Amygdala (tissue), 56 donors: ENCODE results near the gene GRB10.

Experiments used
- DNase-seq, 56 donors: peaks; one replicate each; lab custom pipeline; 2025; lab: John Stamatoyannopoulos, UW

The GRB10 gene

DNA sequence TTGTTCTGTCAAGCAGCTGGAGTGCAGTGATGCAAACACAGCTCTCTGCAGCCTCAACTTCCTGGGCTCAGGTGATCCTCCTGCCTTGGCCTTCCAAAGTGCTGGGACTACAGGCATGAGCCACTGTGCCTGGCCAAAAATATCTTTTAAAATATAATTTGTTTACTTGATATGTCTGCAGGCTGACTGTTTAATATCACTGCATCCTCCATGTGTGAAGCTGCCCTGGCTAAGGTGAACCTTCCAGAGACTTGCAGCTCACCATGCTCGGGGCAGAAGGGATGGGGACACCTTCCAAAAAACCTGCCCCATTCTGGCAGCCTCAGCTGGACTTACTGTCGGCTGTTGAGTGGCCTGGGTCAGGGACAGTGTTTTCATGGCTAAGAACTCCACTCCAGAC lies 159.9 kb downstream of the GRB10 start:
- no peak for DNase-seq

GRCh38 chr7:50621973-50622490 lies 160.7 kb downstream of the GRB10 start:
- DNase-seq = no peak

DNA sequence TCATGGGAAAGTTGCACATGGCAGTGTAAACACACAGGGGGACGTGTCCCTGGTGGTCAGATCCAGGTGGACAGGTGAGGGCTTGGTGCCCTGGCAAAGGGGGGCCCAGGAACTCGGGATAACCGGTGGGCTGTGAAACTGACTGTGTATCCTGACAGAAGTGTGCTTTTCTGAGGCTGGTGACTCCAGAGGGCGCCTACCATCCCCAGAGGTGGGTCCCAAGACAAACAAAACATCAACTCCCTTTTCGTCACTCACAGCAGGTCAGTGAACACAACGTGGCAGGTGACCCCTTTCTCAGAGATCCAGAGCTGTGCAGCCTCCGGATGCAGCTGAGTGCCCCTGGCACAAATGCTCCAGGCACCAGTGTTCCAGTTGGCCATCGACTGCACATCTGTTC lies 161.5 kb downstream of the GRB10 start:
- DNase-seq = no peak

DNA sequence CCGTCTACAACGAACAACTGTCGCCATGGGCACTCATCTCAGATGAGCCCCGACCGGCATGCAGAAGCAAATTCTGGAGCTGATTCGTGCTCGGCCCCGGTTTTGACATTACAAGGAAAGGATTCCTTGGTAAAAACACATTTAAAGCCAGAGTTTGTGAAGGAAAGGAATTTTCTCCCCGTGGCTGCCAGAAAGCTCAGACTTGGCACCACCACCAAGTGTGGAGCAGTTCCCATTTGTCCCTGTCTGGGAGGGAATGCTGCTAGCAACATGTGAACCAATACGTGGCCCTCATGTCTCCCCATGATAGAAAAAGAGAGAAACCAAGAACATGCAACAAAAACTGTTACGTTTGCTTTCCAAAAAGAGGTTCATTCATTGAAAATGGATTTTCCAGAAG lies 162.3 kb downstream of the GRB10 start:
- DNase-seq = no peak

DNA sequence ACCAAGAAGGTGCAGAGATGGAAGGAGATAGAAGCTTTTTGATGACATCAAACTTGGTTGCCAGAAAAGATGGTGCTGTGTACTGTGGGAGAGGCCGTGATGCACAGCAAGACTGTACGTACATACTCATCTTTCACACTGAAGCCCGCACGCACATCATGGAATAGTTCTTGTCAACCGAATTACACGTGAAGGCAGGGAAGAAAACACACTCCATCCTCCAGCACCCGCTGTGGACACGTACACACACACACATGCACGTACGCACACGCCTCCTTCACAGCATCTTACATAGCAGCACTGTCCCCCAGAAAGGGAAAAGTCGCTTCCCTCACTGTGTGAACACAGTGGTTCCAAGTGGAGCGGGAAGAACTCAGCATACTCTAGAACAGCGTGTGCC lies 163.0 kb downstream of the GRB10 start:
- DNase-seq = no peak

DNA sequence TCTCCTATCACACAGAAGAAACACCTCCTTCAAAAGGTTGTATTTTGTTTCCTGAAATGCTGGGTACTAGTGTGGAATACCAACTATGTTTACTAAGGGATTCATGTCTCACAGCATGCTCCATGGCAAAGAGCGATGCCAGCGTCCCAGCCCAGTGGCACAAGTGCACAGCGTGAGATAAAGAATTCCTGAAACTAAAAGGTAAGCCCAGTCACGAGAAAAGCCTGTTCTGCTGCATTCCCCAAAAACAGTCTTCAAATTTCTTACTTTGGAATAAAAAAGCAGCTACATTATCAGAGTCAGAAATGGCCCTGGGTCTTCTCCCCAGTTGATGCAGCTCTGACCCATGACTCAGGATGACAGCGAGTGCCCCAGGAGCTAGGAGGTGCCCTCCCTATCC lies 164.4 kb downstream of the GRB10 start:
- DNase-seq = no peak

DNA sequence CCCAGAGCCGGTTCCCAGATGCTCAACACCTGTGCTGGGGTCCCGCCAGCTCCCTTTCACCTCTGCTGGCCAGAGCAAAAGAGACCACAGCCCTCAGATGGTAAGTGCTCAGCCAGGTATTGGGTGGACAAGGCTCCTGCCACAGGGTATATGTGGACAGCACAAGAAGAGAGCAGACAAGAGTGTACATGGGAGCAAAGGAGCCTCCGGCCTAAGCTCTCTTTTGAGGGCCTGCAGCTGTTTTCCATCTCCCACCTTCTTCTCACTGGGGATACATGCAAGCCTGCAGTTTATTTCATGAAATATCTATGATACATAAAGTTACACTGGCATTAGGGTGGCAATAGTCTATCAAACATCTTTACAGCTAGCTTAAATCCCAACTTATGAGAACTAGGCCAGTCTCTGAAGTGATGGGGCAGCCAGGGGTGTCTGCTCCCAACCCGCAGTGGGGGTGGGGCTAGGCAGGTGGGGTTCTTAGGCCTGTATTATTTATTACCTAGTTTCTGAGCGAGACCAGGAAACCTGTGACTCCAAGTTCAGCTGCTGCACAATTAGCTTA lies 167.1 kb downstream of the GRB10 start:
- no peak for DNase-seq

DNA sequence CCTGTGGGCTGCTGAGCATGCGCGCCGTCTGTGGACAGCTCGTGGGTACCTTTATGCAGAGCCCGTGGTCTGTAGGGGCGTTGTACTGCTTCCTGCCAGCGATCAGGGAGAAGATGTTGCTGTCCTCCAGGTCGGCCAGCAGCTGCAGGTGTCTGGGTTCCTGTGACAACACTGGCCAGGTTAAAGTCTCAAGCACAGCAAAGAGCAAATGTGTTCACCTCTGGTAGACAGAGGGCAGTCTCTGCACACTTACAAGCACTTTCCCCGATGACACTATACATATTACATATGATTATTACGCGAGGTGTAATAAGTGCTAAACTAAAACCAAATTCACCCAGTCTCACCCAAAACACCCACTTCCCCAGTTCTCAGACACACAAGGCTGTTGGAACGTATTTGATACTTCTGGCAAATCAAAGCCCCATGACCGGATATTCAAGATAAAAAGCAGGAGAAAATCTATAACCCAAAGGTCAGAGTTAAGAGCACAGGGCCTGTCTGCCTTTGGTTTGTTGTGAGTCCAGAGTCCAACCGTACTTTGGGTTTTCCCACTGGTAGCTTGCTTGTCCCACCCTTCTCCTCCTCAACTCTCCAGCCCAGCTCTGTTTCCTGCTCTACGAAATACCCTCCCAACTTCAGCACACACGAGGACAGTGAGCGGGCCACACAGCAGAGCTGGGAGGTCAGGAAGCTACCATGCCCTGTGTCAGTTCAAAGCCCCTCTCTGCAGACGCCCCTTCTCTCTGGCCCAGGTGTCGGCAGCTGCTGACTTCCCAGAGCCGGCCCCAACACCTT lies 167.8 kb downstream of the GRB10 start:
- no peak for DNase-seq

DNA sequence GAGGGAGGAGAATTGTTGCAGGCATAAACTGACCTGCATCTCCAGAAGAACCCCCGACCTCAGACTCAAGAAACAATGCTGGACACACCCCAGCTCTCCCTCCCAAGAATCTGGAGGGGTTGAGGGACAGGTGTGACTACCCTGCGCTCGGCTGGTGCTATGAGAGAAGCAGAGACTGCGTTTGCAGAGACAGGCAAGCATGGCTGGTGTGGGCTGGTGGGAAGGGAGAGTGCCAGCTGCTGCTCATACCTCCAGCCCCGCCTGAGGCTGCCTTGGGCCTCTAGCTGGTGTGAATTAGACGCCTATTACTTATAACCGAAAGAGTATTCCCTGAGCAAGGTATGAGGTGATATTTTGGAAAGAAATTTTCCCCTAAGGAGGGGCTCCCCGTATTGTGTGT lies 169.2 kb downstream of the GRB10 start:
- DNase-seq = no peak

- no peak for DNase-seq
These were observed 170.0 kb downstream of the GRB10 start for GRCh38 chr7:50612704-50613103.

DNA sequence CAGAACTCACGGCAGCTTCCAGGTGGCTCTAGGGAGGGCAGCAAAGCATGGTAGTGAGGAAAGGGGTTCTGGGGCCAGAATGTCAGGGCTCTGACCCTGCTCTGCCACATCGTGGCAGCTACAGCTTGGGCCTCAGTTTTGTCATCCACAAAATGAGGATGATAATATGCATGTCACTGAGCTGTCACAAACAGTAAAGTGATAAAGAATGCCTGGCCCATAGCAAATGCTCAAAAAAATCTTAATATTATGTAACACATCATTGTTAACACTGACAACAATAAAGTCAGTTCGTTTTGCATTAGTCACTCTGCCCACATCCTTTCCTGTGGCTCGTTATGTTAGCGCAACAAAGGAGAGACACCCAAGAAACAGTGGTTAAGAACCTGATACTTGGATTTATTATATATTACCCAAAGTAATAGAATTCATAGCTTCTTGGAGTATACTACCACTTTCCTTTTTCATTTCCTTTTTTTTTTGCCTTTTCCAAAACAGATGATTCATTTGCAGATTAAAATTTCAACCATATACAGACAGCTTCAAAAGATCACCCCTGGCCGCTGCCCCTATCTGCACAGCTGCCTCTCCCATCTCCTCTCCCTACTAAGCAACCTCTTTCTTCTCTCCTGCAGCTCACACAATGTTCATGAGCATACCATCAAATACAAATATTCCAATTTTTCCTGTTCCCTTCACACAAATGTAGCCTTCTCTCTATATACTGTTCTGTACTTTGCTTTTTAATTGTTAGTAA lies 172.0 kb downstream of the GRB10 start:
- DNase-seq = no peak

DNA sequence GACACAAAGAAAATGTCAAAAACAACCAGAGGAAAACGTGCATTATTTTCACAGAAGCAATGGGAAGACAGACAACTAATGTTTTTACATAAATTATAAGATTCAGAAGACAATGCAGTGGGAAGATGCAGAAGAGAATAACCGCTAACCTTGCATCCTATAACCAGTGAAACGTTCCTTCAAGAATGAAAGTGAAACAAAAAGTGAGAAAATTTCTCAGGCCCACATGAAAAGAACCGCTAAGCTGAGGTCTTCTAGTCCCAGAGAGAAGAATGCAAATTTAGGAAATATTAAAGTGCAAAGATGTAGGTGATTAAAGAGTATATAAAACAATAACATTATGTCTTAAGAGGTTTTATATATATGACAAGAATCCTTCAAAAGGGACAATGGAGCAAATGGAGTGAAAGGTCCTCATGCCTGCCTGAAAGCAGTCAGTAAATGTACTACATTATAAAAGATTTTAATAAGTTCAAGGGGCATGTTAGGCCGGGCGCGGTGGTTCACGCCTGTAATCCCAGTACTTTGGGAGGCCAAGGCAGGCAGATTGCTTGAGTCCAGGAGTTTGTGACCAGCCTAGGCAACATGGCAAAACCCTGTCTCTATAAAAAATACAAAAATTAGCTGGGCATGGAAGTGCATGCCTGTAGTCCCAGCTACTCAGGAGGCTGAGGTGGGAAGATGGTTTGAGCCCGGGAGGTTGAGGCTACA lies 174.3 kb downstream of the GRB10 start:
- DNase-seq = no peak

DNA sequence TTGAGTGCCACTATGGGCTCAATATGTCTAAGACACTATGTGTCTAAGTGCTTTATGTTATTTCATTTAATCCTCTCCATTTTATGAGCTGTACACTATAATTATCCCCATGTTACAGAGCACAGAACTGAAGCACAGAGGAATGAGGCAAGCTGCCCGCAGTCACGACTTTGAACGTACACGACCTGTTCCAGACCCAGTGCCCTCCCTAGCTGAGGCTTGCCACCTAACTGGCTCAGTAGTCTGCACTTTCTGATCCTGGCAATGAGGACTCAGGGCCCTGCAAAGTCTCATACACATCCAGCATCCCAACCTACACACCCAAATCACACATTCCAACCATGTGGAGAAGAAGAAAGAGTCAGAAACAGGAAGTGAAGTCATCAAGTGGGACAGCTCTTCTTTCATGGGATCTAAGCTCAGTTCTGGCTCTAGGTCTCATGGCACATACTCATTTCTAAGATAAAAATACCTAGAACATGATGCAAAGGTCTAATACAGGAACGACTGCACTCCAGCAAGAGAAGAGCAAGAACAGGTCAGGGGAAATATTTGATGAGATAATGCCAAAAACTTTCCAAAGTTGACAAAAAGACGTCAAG lies 175.1 kb downstream of the GRB10 start:
- DNase-seq = no peak

DNA sequence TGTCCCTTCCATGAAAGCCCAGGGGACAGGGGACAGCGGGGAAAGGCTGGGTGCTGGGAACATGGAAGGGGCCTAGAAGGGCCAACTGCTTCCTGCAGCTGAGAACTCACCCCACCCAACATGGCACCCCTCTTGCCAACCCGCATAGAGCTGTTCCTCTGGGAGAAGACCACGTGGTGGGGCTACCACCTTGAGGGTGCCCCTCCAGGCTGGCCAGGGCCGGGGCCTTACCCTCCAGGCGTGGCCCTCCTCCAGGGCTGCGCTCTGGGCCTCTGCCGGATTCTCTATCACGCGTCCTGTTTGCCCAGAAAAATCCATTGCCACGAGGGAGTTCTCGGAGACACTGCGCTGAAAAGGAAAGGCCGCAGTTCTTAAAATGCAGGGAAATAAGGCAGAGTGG lies 177.6 kb downstream of the GRB10 start:
- no peak for DNase-seq

GRCh38 chr7:50603287-50603686 lies 179.4 kb downstream of the GRB10 start:
- no peak for DNase-seq

DNA sequence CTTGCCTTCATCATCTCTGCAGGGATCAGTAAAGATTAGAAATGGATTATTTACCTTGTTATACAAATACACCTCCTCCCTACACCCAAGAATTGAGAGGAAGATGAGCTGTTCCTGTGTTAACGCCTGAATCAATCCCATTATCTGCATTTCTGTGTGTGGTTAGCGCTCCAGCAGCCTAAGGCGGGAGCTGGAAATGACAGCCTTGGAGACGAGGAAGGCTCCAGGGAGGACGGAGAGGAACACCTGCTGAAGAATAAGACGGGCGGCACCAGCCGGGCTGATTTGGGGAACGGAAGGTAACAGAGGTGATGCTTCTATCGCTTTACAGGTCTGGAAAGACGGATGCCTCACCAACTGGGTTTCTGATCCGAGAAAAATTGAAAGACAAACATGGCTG lies 183.3 kb downstream of the GRB10 start:
- no peak for DNase-seq

DNA sequence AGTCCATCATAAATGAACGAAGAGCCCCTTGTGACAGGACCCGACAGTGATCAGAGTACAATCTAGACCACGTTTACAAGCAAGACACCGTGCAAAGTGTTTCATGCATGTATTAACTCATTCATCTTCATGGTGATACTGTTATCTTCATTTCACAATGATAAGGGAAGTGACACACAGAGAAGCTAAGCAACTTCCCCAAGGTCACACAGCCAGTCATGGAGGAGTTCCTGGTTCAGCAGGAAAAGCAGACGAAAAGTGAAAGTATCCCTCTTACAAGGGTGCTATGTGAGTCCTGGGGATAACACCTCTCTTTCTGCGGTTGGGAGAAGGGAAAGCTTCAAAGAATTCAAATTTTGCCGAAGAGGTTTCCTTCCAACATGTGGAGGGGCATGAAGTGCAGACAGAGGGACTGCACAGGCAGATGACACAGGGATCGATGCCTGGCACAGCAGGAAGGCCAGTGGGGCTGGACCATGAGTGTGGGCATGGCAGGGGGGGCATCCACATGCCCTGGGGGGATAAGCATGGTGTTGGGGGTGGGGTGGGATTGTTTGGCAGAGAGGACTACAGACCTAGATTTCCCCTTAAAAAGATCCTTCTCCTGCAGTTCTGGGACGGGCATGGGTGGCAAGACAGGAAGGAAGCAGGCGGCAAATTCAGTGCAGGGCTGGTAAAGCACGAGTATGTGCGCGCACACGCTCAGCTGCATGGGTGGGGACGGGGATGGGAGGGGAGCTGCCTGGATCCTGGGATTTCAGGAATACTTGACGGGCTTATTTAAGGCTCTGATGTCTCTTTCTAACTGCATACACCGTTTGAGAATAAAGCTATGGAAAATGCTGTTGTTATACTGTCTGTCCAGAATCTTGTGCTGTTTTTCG lies 184.0 kb downstream of the GRB10 start:
- no peak for DNase-seq

- no peak for DNase-seq
These were observed 186.2 kb downstream of the GRB10 start for GRCh38 chr7:50596484-50596883.

DNA sequence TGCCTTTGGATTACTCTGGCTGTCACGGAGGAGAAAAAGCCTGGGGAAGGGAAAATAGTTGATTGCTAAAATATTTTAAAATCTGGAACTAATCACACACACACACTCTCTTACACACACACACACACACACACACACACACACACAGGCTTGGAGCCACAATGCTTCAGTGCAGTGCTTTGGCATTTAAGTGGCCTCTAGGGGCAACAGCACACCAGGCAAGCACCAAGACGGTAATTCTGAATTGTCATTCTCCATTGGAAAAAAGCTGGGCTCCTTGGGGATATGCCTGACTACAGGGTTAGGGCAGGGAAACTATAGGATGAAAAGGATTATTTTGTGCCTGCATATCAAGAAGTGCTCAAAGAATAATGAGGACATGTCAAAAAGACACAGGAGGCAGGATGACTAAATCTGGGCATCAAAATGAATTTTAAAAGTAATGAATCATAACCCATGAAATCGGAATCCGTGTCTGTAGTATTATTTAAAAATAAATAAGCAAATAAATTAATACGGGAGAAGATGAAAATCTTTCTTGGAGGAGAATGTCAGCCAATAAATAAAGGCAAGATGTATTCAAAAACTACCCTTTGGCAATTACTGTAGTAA lies 187.1 kb downstream of the GRB10 start:
- DNase-seq = peak in 32 of 56 donors; percentile 3 to 63 (median 22)
